GM12875 (cell line): ENCODE measurements around the gene CCDC92B.
"Not testable (repeated sequence)": the region's sequence is repeated elsewhere in the genome, so short reads cannot be mapped to it uniquely, and the experiment has no call there.

Source experiments
- H3K4me3 ChIP-seq: one replicate; pipeline ENCODE4 v1.5.1; 2011; ENCODE audit warnings: low read depth, low read length, control low read depth
- CTCF ChIP-seq: IDR thresholded peaks from 2 replicates; pipeline ENCODE4 v1.5.1; 2011; ENCODE audit warnings: low read depth, mild to moderate bottlenecking, control low read depth, inconsistent platforms, low read length, moderate library complexity, borderline replicate concordance; ENCODE audit not compliant: insufficient read depth

CCDC92B gene

GRCh38 chr17:2783310-2784030 lies 34.0 kb upstream of the CCDC92B start:
- TF ChIP-seq CTCF: no peak

GRCh38 chr17:2782055-2782454 lies 32.6 kb upstream of the CCDC92B start:
- H3K4me3 ChIP-seq: no peak overlapping the region
- no peak for TF ChIP-seq CTCF

More at GRCh38 chr17:2783310-2784030, 34.0 kb upstream of the CCDC92B start:
- no peak overlapping the region for H3K4me3 ChIP-seq

GRCh38 chr17:2781598-2781997 lies 32.1 kb upstream of the CCDC92B start:
- H3K4me3 ChIP-seq: not testable (repeated sequence)

- TF ChIP-seq CTCF: no peak
- no peak overlapping the region for H3K4me3 ChIP-seq
These were observed 31.5 kb upstream of the CCDC92B start for GRCh38 chr17:2780931-2781454.

- TF ChIP-seq CTCF: no peak
- H3K4me3 ChIP-seq: no peak overlapping the region
These were observed 30.8 kb upstream of the CCDC92B start for GRCh38 chr17:2780256-2780655.

- TF ChIP-seq CTCF: no peak
- H3K4me3 ChIP-seq: no peak overlapping the region
These were observed 30.1 kb upstream of the CCDC92B start for GRCh38 chr17:2779545-2779944.

GRCh38 chr17:2778489-2778888 lies 29.0 kb upstream of the CCDC92B start:
- no peak overlapping the region for H3K4me3 ChIP-seq
- TF ChIP-seq CTCF: no peak
